ENCODE data around the gene ECHS1. TPM values are rescaled to one million over a fixed set of nuclear protein-coding genes. Genes with fewer than 3 reads are reported as not detected.
"Not testable (repeated sequence)": the region's sequence is repeated elsewhere in the genome, so short reads cannot be mapped to it uniquely, and the experiment has no call there.

The ECHS1 gene
- total RNA-seq, 1 donor from 2014 or later: 106 TPM

GRCh38 chr10:133326745-133327650 lies 46.2 kb downstream of the ECHS1 start:
- H3K4me3 Mint-ChIP-seq: peak overlapping the region; percentile 73

GRCh38 chr10:133326223-133326551 lies 47.0 kb downstream of the ECHS1 start:
- H3K36me3 Mint-ChIP-seq: no peaks in the 10 kb centered on the region
- H3K4me1 Mint-ChIP-seq (ENCODE audit: unreplicated experiment): peaks cover 10% of the 10 kb centered on the region
- H3K9me3 Mint-ChIP-seq: no peaks in the 10 kb centered on the region
- DNase-seq (ENCODE audit: extremely low spot score, unreplicated experiment): no peak
- peak overlapping the region; percentile 48 for H3K27ac Mint-ChIP-seq
- peaks cover 38% of the 10 kb centered on the region for H3K27me3 Mint-ChIP-seq
- H3K4me3 Mint-ChIP-seq: peak overlapping the region; percentile 73
- no peak for TF ChIP-seq CTCF (conservative IDR thresholded peaks at IDR 0.05)

More at GRCh38 chr10:133326745-133327650, 46.2 kb downstream of the ECHS1 start:
- Mint-ChIP-seq H3K9me3 (no peaks in the 10 kb centered on the region), H3K4me1 (ENCODE audit: unreplicated experiment) (peaks cover 10% of the 10 kb centered on the region), H3K27me3 (peaks cover 46% of the 10 kb centered on the region), H3K36me3 (no peaks in the 10 kb centered on the region), H3K27ac (peak overlapping the region; percentile 5)
- DNase-seq (ENCODE audit: extremely low spot score, unreplicated experiment): no peak
- TF ChIP-seq CTCF (conservative IDR thresholded peaks at IDR 0.05): no peak

- H3K27me3 Mint-ChIP-seq: peaks cover 32% of the 10 kb centered on the region
- peak overlapping the region; percentile 48 for H3K27ac Mint-ChIP-seq
Observed at GRCh38 chr10:133325440-133326222, 47.5 kb downstream of the ECHS1 start.

DNA sequence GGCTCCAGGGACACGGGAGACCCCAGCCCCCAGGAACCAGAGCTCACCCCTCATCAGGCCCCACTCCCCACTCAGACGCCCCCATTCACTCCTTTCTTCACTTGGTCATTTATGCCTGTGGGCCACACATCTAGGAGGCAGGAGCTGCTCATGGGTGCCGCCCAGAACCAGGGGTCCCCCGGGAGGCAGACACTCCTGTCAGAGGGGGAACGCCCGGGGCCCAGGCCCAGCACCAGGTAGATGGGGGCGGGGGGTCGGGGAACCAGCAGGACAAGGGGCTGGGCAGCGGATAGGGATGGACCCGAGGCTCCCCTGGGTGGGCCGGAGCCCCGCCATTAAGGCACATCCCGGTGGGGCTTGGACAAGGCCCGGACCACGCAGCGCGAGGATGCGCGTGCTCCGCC lies 48.3 kb downstream of the ECHS1 start:
- H3K27me3 Mint-ChIP-seq: peaks cover 36% of the 10 kb centered on the region
- TF ChIP-seq CTCF (conservative IDR thresholded peaks at IDR 0.05): no peak
- no peaks in the 10 kb centered on the region for H3K9me3 Mint-ChIP-seq
- no peak overlapping the region for H3K4me3 Mint-ChIP-seq
- DNase-seq (ENCODE audit: extremely low spot score, unreplicated experiment): no peak
- H3K27ac Mint-ChIP-seq: no peak overlapping the region
- H3K4me1 Mint-ChIP-seq (ENCODE audit: unreplicated experiment): peaks cover 10% of the 10 kb centered on the region
- H3K36me3 Mint-ChIP-seq: no peaks in the 10 kb centered on the region

More at GRCh38 chr10:133325440-133326222, 47.5 kb downstream of the ECHS1 start:
- peak overlapping the region; percentile 85 for H3K4me3 Mint-ChIP-seq
- no peak for DNase-seq (ENCODE audit: extremely low spot score, unreplicated experiment)
- H3K9me3 Mint-ChIP-seq: no peaks in the 10 kb centered on the region
- H3K4me1 Mint-ChIP-seq (ENCODE audit: unreplicated experiment): peaks cover 10% of the 10 kb centered on the region
- H3K36me3 Mint-ChIP-seq: no peaks in the 10 kb centered on the region
- no peak for TF ChIP-seq CTCF (conservative IDR thresholded peaks at IDR 0.05)

DNA sequence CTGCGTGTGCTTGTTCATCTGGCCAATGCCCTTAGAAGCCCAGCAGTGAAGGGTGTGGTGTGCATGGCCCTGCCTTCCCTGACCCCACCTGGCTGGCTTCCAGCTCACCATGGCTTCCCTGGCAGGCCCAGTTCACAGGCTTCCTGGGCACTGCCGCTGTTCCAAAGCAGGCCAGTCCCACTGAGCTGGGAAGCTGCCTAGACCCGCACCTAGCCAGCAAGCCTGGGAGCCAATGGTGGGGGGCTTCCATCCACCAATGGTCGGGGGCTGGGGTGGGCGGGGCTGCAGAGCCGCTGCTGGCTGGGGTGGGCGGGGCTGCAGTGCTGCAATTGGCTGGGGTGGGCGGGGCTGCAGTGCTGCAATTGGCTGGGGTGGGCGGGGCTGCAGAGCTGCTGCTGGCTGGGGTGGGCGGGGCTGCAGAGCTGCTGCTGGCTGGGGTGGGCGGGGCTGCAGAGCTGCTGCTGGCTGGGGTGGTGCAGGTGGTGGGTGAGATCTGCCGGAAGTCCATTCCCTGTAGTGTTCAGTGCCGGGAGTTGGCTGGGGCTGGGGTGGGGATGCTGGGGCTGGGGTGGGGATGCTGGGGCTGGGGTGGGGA lies 48.9 kb downstream of the ECHS1 start:
- no peak overlapping the region for H3K4me3 Mint-ChIP-seq
- DNase-seq (ENCODE audit: extremely low spot score, unreplicated experiment): no peak
- no peak for TF ChIP-seq CTCF (conservative IDR thresholded peaks at IDR 0.05)
- H3K27ac Mint-ChIP-seq: no peak overlapping the region
- peaks cover 34% of the 10 kb centered on the region for H3K27me3 Mint-ChIP-seq
- H3K9me3 Mint-ChIP-seq: no peaks in the 10 kb centered on the region
- H3K4me1 Mint-ChIP-seq (ENCODE audit: unreplicated experiment): peaks cover 8% of the 10 kb centered on the region
- H3K36me3 Mint-ChIP-seq: no peaks in the 10 kb centered on the region

DNA sequence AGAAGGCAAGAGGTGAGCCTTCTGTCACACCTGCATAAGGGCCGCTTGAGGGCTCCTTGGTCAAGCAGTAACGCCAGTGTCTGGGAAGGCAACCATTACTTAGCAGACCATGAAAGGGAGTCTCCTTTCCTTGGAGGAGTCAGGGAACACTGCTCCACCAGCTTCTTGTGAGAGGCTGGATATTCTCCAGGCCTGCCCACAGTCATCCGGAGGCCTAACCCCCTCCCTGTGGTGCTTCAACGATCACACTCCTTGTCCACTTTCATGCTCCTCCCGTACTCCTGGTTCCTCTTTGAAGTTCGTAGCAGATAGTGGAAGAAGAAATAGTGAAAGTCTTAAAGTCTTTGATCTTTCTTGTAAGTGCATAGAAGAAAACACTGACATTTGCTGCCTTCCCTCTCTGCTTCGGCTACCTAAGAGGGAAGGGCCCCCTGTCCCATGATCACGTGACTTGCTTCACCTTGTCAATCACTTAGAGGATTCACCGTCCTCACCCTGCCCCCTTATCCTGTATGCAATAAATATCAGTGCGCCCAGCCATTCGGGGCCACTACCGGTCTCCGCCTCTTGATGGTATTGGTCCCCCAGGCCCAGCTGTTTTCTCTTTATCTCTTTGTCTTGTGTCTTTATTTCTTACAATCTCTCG lies 51.0 kb downstream of the ECHS1 start:
- not testable (repeated sequence) for DNase-seq (ENCODE audit: extremely low spot score, unreplicated experiment); H3K36me3 Mint-ChIP-seq; H3K9me3 Mint-ChIP-seq; H3K27ac Mint-ChIP-seq; H3K4me1 Mint-ChIP-seq (ENCODE audit: unreplicated experiment); H3K4me3 Mint-ChIP-seq
- H3K27me3 Mint-ChIP-seq: peaks cover 28% of the 10 kb centered on the region

GRCh38 chr10:133320852-133321422 lies 52.2 kb downstream of the ECHS1 start:
- H3K27ac Mint-ChIP-seq; H3K36me3 Mint-ChIP-seq; H3K4me1 Mint-ChIP-seq (ENCODE audit: unreplicated experiment); H3K4me3 Mint-ChIP-seq; DNase-seq (ENCODE audit: extremely low spot score, unreplicated experiment); H3K9me3 Mint-ChIP-seq: not testable (repeated sequence)
- peaks cover 18% of the 10 kb centered on the region for H3K27me3 Mint-ChIP-seq
